Panc1 (cell line): ENCODE data around the gene PPBP.

Experiments
- CTCF ChIP-seq: fragments of 450-650 bp; IDR thresholded peaks from 2 replicates; pipeline ENCODE4 v1.5.1; 2017; ENCODE audit warnings: mild to moderate bottlenecking
- POLR2AphosphoS5 ChIP-seq: IDR thresholded peaks from 2 replicates; pipeline ENCODE4 v1.6.1; 2012; ENCODE audit warnings: mild to moderate bottlenecking, low read depth, low read length, moderate library complexity
- SIN3A ChIP-seq: IDR thresholded peaks from 2 replicates; pipeline ENCODE4 v1.6.1; 2012; ENCODE audit warnings: low read depth, mild to moderate bottlenecking, low read length, moderate library complexity, borderline replicate concordance; ENCODE audit not compliant: insufficient read depth
- TCF7L2 ChIP-seq: IDR thresholded peaks from 2 replicates; pipeline ENCODE4 v1.6.1; 2011; ENCODE audit warnings: mild to moderate bottlenecking, low read depth, low read length, inconsistent platforms
- TF ChIP-seq, protein P1 (sequence below), 2 experiments: IDR thresholded peaks; 2 replicates each; pipeline ENCODE4 v1.6.1; 2011 to 2012; ENCODE audit warnings: low read depth in 2 of 2, control low read depth in 1 of 2, low read length in 1 of 2, mild to moderate bottlenecking in 1 of 2, moderate library complexity in 1 of 2; ENCODE audit not compliant: insufficient read depth in 1 of 2

DNA sequence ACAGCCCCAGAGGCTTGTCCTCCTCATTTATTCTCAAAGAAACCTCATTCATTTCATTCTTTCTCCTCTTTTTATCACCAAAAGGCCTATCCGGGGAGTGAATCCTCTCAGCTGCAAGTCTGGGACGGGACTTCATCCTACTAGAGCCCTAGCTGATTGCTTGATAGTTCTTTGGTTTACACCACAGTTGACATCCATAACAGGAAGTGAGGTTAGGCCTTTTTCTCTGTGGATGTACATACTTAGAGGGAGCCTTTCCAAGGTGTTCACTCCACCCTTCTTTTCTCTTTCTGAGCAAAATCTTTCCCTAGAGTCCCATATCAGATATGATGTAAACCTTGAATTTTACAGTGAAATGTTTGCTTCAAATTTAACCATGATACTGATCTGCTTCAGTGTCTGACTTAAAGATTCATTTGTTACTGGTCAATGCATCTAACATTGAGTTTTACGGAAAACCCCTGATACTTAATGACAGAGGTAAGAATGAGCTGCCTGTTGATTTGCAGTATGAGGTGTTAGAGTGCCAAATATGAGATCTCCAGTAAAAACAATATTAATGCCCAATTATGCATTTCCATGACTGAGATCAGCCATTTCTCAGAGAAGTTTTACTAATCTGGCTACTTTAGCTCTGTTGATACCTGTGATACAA lies 27.3 kb upstream of the PPBP start:
- TF ChIP-seq POLR2AphosphoS5, result no peak
- TF ChIP-seq CTCF, result no peak
- TF ChIP-seq, protein P1, sequence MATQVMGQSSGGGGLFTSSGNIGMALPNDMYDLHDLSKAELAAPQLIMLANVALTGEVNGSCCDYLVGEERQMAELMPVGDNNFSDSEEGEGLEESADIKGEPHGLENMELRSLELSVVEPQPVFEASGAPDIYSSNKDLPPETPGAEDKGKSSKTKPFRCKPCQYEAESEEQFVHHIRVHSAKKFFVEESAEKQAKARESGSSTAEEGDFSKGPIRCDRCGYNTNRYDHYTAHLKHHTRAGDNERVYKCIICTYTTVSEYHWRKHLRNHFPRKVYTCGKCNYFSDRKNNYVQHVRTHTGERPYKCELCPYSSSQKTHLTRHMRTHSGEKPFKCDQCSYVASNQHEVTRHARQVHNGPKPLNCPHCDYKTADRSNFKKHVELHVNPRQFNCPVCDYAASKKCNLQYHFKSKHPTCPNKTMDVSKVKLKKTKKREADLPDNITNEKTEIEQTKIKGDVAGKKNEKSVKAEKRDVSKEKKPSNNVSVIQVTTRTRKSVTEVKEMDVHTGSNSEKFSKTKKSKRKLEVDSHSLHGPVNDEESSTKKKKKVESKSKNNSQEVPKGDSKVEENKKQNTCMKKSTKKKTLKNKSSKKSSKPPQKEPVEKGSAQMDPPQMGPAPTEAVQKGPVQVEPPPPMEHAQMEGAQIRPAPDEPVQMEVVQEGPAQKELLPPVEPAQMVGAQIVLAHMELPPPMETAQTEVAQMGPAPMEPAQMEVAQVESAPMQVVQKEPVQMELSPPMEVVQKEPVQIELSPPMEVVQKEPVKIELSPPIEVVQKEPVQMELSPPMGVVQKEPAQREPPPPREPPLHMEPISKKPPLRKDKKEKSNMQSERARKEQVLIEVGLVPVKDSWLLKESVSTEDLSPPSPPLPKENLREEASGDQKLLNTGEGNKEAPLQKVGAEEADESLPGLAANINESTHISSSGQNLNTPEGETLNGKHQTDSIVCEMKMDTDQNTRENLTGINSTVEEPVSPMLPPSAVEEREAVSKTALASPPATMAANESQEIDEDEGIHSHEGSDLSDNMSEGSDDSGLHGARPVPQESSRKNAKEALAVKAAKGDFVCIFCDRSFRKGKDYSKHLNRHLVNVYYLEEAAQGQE (IDR thresholded peaks at IDR 0.05; ENCODE audit: insufficient read depth in 1 of 2, low read depth in 2 of 2, low read length in 1 of 2), result no peak
- no peak for TF ChIP-seq SIN3A
- TF ChIP-seq TCF7L2, result no peak
